C4-2B (cell line): ENCODE measurements around the gene CFAP97D1.

Experiments used
- H3K27ac ChIP-seq: fragments of 450-650 bp; 2 replicates; pipeline ENCODE4 v1.5.1; 2017
- ZFX ChIP-seq: fragments of 450-650 bp; IDR thresholded peaks from 2 replicates; pipeline ENCODE4 v1.6.1; 2017
- TF ChIP-seq, protein P1 (sequence below): fragments of 450-650 bp; conservative IDR thresholded peaks from 2 replicates; pipeline ENCODE4 v1.5.1; 2017; ENCODE audit warnings: mild to moderate bottlenecking

CFAP97D1 gene

DNA sequence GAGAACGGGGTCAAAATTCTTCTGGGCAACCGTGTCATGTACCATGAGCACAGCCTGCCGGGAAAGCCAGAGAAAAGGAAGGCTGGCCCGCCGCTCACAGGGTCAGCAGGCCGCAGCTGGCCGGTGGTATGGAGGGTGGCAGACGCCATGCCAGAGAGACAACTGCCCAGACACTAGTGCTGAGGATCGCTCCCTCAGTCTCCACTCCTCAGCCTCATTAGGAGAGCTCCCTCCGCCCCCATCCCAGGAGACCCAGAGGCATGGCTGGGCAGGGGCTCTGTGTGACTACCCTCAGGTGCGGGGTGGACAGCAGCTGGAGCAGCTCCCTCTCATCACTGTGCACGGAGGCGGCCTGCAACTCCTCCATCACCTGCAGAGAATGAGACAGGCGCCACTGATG lies 49.5 kb downstream of the CFAP97D1 start:
- no peak overlapping the region for H3K27ac ChIP-seq
- TF ChIP-seq, protein P1, sequence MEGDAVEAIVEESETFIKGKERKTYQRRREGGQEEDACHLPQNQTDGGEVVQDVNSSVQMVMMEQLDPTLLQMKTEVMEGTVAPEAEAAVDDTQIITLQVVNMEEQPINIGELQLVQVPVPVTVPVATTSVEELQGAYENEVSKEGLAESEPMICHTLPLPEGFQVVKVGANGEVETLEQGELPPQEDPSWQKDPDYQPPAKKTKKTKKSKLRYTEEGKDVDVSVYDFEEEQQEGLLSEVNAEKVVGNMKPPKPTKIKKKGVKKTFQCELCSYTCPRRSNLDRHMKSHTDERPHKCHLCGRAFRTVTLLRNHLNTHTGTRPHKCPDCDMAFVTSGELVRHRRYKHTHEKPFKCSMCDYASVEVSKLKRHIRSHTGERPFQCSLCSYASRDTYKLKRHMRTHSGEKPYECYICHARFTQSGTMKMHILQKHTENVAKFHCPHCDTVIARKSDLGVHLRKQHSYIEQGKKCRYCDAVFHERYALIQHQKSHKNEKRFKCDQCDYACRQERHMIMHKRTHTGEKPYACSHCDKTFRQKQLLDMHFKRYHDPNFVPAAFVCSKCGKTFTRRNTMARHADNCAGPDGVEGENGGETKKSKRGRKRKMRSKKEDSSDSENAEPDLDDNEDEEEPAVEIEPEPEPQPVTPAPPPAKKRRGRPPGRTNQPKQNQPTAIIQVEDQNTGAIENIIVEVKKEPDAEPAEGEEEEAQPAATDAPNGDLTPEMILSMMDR = no peak
- no peak for TF ChIP-seq ZFX

DNA sequence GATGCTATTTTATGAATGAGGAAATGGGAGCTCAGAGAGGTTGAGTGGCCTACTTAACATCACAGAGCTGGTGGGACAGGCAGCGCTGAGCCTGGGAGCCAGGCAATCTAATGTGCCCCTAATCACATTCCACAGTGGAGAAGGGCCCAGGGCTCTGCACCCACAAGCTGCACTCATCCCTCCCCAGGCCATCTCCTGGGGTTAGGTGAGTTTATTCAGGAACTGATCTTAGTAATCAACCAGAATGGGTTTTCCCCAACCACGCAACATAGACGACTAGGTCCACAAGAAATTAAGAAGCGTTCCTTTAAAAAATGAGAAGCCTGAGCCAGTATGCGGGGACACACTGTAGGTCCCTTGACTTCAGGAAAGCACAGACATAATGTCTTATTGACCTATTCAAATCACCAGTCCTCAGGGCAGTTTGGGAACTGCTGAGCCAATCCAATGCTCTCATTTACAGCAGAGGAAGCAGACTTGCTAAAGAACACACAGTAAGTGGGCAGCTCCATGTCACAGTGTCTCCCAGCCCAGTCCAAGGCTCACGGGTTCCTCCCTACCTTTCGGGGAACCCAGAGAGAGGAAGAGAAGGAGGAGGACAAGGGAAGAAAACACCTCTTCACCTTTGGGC lies 50.4 kb downstream of the CFAP97D1 start:
- H3K27ac ChIP-seq = no peak overlapping the region
- TF ChIP-seq ZFX = no peak
- TF ChIP-seq, protein P1 = no peak

DNA sequence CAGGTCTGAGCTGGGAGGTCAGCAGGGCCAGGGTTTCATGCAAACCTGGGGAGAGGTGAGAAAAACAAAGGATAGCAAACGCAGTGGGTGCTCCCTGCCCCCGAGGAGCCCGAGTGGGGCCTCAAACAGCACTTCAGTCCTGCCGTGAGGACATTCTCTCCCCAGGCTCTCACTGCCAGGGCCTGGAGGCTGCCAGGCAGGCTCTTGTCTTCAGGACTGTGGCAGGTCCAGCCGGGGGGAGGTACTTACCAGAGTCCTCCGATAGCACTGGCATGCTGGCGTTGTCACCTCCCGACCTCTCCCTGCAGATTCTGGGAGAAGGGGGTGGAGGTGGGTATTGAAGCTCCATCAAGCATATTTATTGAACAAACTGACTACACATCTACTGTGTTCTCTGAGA lies 51.4 kb downstream of the CFAP97D1 start:
- TF ChIP-seq ZFX = no peak
- TF ChIP-seq, protein P1 = no peak
- no peak overlapping the region for H3K27ac ChIP-seq

DNA sequence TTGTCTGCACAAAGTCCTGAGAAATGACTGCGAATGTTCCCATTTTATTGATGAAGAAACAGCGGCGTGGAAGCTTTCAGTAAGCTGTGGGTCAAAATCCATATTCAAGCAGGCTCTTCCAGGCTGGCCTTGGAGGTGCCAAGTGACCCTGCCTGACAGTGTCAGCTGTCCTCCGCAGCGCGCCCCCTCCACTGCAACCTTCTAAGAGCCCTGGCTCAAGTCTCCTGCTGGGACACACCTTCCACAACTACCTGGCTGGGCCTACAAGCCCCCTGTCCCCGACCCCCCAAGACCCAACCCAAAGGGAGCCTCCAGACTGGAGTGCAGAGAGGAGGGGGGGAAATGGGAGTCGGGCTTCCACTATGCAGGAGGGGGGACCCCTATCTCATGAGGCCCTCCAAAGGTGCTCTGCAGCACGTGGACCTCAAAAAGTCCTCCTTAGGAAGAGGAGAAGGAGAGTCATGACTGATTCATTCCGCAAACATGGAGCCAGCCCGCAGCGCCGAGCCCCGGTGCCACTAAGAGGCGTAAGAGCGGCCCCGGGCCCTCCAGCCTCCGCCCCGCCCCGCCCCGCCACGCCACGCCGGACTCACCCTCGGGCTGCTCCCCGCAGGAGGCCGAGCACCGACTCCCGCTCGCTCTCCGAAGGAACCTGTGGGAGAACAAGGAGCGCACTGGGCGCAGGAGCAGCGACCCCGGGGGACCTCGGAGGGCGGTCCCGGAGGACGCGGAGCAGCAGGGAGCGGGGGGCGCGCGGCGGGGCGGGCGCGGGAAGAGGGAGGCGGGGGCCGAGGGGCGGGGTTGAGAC lies 52.1 kb downstream of the CFAP97D1 start:
- TF ChIP-seq, protein P1 = no peak
- H3K27ac ChIP-seq = peak overlapping the region; percentile 75

DNA sequence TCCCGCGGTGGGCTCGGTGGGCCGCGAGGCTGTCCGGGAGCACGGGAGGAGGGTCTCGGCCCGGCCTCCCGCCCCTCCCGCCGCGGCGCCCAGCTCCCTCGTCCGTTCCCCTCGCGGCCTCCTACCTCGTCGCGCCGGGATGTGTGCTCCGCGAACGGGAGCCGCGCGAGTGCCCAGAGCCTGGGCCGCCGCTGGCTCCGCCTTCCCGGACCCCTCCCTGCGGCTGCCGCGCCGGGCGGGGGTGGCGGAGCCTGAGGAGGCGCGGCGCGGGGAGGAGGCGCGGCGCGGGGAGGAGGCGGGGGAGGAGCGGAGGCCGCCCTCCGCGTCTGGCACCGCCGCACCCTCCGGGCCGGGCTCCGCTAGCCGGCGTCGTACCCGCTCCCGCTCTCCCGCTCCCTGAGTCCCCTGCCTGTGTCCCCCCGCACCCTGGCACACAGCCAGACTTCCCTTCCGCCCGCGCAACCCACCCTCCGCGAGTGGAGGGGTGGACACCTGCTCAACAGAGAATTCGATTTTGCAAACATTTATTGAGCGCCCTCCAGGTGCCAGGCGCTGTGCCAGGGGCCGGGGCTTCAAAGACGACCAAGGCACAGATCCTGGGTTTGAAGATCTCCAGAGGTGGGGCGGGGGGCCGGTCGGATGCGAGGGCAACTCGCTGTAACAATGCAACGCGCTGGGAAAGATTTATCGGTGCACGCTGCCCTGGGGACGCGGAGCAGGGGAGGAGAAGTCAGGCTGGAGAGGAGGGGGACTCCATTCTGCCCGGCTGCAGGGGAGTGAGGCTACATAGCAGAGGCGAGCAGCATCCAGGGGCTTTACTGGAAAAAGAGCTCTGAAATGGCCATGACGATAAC lies 53.0 kb downstream of the CFAP97D1 start, which contains the start of gene MPP3:
Gene MPP3, minus strand, starts transcription at position 171 of the 854 bp plus-strand sequence. CDS start 1,240 bp downstream, outside the sequence.
- TF ChIP-seq ZFX = peak; percentile 79; the same call in 1 of the 2 replicates
- TF ChIP-seq, protein P1 = no peak; the same call in 1 of the 2 replicates
- peak within 1 kb of the TSS; percentile 75 for H3K27ac ChIP-seq

DNA sequence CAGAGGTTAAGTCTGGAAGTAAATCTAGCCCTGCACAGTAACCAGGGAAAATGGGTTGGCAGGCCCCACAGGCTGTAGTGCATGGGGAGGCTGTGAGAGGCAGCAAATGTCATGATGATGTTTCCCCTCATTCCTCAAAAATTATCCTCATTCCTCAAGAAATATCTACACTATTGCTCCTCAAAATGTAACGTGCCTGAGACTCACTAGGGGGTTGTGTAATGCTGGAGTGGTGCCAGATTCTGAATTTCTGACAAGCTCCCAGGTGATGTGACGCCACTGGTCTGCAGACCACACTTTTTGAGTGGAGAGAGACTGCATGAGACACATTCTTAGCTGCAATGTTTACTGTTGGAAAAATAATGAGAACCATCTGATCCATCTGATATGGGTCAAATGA lies 53.9 kb downstream of the CFAP97D1 start:
- TF ChIP-seq, protein P1 = no peak
- no peak for TF ChIP-seq ZFX
- peak overlapping the region; percentile 75; the same call in 1 of the 2 replicates for H3K27ac ChIP-seq
